HG03342 (cell line): ENCODE measurements around the gene SH3BGRL2.
"Not testable (repeated sequence)": the region's sequence is repeated elsewhere in the genome, so short reads cannot be mapped to it uniquely, and the experiment has no call there.

ENCODE experiments used
- ATAC-seq: cut with Tn5 transposase; IDR thresholded peaks from one replicate; pipeline ENCODE4 v1.9.1; 2021; ENCODE audit warnings: mild to moderate bottlenecking, moderate library complexity; ENCODE audit not compliant: unreplicated experiment

Gene SH3BGRL2

DNA sequence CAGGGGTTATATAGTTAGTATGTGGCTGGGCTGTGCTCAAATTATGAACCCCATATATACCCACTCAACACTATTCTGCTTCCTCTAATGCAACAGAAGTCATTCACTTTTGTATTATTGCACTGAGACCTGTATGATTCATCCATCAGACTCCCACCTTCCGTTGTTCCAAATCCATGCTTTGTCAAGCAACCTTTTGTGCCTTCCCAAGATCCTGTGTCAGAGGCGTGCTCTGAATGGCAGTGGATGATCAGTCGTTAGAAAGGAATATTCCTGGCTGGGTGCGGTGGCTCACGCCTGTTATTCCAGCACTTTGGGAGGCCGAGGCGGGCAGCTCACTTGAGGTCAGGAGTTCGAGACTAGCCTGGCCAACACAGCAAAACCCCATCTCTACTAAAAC lies 103.2 kb downstream of the SH3BGRL2 start:
- ATAC-seq: no peak

DNA sequence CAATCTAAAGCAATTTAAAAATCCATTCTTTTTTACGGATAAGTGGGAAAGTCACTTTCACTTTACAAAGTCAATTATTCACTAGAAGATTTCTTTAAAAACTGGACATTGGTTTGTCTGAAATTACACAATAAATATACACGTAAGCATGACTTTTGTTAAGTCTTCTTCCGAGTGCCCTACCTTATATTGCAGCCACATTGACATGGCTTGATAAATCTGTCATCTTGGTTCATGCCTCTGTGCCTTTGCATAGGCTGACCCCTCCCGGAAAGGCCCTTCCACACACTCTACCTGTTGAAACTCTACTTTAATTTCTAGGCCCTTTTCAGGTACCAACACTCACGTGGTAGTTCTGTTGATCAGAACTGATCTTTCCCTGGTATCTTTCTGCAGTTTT lies 104.1 kb downstream of the SH3BGRL2 start:
- no peak for ATAC-seq

DNA sequence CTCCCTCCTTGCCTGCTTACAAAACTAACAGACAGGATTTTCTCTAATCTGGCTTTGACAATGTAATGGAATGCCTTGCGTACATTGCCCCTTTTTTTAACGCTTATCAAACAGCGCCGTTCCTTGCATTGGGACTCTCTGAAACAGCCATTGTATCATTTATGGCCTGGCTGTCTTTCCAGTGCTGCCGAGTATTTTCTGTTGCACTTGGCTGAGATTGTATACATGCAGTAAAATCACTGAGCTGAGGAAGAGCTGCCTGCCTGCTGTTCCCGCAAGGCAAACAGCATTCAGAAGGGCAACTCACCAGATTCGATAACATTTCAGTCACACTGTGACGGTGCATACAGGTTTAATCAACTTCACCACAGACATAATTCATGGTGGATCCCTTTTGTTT lies 106.0 kb downstream of the SH3BGRL2 start:
- no peak for ATAC-seq

DNA sequence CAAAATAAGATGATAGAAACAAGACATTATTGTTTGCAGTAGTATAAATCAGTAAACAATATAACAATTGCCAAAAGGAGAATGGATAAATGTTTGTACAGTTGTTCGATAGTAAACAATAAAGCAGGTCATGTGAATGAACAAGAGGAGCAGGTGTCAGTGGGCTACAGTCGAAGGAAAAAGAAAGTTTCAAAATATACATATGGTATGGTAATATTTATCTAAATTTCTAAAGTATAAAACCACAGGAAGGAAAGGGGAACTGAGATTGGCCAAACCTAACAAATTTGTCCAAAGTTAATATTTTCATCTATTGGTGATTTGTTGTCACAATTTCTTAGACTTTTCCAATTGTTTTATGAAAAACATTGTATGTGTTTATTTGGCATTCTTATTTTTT lies 110.9 kb downstream of the SH3BGRL2 start:
- ATAC-seq: no peak

DNA sequence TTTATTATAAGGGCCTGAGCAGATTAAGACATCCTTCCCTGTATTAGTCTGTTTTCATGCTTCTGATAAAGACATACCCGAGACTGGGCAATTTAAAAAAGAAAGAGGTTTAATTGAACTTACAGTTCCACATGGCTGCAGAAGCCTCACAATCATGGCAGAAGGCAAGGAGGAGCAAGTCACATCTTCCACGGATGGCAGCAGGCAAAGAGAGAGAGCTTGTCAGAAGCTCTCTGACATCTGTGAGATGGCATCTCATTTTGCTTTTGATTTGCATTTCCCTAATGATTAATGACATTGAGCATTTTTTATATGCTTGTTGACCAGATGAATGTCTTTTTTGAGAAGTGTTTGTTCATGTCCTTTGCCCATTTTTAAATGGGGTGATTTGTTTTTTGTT lies 114.2 kb downstream of the SH3BGRL2 start:
- not testable (repeated sequence) for ATAC-seq

DNA sequence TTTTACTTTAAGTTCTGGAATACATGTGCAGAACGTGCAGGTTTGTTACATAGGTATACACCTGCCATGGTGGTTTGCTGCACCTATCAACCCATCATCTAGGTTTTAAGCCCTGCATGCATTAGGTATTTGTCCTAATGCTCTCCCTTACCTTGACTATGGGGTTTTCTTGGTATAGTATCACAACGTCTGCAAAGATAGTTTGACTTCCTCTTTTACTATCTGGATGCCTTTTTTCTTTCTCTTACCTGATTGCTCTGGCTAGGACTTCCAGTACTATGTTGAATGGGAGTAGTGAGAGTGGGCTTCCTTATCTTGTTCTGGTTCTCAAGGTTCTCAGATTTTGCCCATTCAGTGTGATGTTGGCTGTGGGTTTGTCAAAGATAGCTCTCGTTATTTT lies 115.2 kb downstream of the SH3BGRL2 start:
- ATAC-seq: not testable (repeated sequence)

DNA sequence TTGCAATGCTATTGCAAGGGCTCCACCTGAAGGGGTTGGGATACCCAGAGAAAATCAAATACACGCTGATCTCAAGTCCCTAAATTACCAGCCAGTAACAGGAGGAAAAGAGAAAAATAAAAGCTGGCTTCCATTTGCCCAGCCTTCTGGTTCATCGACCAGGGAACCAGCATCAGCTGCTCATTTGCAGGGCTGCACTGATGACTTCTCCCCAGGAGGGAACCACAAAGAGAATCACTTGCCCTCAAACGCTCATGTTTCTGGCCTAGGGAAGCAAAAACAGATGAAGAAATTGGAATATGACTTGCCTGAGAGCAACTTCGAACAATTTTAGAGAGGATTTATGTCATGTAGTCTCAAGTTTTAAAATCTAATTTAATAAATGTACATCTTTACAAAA lies 119.7 kb downstream of the SH3BGRL2 start:
- no peak for ATAC-seq
